Measurements from ENCODE around the gene ZP2. TPM values are rescaled to one million over a fixed set of nuclear protein-coding genes. Genes with fewer than 3 reads are reported as not detected.
"Not testable (repeated sequence)": the region's sequence is repeated elsewhere in the genome, so short reads cannot be mapped to it uniquely, and the experiment has no call there.

The ZP2 gene
- total RNA-seq, result not detected

GRCh38 chr16:21211486-21211885, at the start of gene ZP2:
Gene ZP2, minus strand, starts transcription at chr16:21211574. Its CDS starts 27 bp downstream, at chr16:21211547.
- no peak within 1 kb of the TSS for H3K4me3 Mint-ChIP-seq
- no peak within 1 kb of the TSS for H3K27ac Mint-ChIP-seq
- DNase-seq (no peak), ATAC-seq (no peak)
- peaks cover 15% of the 10 kb centered on the region for H3K27me3 Mint-ChIP-seq (ENCODE audit: low read depth)
- H3K9me3 Mint-ChIP-seq (ENCODE audit: insufficient read depth), result no peaks in the 10 kb centered on the region
- no peaks in the 10 kb centered on the region for H3K4me1 Mint-ChIP-seq (ENCODE audit: low read depth)
- POLR2A ChIA-PET, result no interaction called here
- no peaks in the 10 kb centered on the region for H3K36me3 Mint-ChIP-seq (ENCODE audit: low read depth)
- CTCF ChIA-PET, result no interaction called here

- no peak for DNase-seq
- Mint-ChIP-seq H3K27me3 (ENCODE audit: low read depth) (peaks cover 4% of the 10 kb centered on the region), H3K36me3 (ENCODE audit: low read depth) (no peaks in the 10 kb centered on the region), H3K4me3 (no peak overlapping the region), H3K27ac (no peak overlapping the region), H3K4me1 (ENCODE audit: low read depth) (no peaks in the 10 kb centered on the region), H3K9me3 (ENCODE audit: insufficient read depth) (no peaks in the 10 kb centered on the region)
- ChIA-PET CTCF (no interaction called here), POLR2A (no interaction called here)
- no peak for ATAC-seq
Observed at GRCh38 chr16:21257284-21257683, 45.9 kb upstream of the ZP2 start.

GRCh38 chr16:21256636-21257035, 45.3 kb upstream of the ZP2 start:
- Mint-ChIP-seq H3K27ac (no peak overlapping the region), H3K27me3 (ENCODE audit: low read depth) (peaks cover 4% of the 10 kb centered on the region), H3K9me3 (ENCODE audit: insufficient read depth) (no peaks in the 10 kb centered on the region), H3K36me3 (ENCODE audit: low read depth) (no peaks in the 10 kb centered on the region), H3K4me3 (no peak overlapping the region), H3K4me1 (ENCODE audit: low read depth) (no peaks in the 10 kb centered on the region)
- DNase-seq (no peak), ATAC-seq (no peak)
- ChIA-PET CTCF (no interaction called here), POLR2A (no interaction called here)

GRCh38 chr16:21253470-21253869, 42.1 kb upstream of the ZP2 start:
- Mint-ChIP-seq H3K4me3 (no peak overlapping the region), H3K27ac (no peak overlapping the region), H3K4me1 (ENCODE audit: low read depth) (no peaks in the 10 kb centered on the region), H3K36me3 (ENCODE audit: low read depth) (no peaks in the 10 kb centered on the region), H3K9me3 (ENCODE audit: insufficient read depth) (no peaks in the 10 kb centered on the region), H3K27me3 (ENCODE audit: low read depth) (peaks cover 10% of the 10 kb centered on the region)
- ChIA-PET POLR2A (no interaction called here), CTCF (no interaction called here)
- DNase-seq, result no peak
- ATAC-seq, result no peak

DNA sequence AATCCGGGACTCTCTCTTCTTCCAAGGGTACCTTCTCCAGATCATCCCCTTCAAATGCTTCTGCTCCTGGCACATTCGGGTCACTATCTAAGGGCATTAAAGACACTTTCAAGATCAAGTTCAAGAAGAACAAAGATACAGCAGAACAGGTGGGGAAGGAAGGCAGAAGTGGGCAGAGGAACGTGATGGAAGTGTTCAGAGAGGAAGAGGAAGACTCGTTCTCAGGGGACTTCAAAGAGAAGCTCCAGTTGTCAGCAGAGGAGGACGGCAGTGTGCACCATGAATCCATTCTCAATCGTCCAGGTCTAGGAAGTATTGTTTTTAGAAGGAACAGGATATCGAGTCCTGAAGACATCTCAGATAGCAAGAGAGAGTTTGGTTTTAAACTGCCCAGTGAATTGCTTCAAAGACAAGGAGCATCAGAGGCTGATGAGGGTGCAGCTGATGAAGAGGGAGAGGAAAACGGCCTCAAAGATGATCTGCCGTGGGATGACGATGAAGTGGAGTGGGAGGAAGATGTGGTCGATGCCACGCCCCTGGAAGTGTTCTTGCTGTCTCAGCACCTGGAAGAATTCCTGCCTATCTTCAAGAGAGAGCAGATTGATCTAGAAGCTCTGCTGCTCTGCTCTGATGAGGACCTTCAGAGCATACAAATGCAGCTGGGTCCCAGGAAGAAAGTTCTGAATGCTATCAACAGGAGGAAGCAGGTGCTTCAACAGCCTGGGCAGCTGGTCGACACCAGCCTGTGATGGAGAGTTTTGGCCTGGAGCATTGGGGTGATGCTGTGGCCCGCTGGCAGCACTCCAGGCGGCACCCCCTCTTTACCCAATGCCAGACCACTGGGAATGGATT, 38.9 kb upstream of the ZP2 start:
- POLR2A ChIA-PET, result no interaction called here

DNA sequence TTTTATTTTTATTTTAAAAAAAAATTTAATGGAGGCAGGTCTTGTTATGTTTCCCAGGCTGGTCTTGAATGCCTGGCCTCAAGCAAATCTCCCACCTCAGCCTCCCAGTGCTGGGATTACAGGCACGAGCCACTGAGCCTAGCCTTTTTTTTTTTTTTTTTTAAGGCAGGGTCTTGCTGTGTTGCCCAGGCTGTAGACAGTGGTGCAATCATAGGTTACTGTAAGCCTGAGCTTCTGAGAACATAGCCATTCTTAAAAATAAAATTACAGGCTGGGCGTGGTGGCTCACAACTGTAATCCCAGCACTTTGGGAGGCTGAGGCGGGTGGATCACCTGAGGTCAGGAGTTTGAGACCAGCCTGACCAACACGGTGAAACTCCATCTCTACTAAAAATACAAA, 36.8 kb upstream of the ZP2 start:
- POLR2A ChIA-PET; H3K9me3 Mint-ChIP-seq (ENCODE audit: insufficient read depth); H3K36me3 Mint-ChIP-seq (ENCODE audit: low read depth); H3K27ac Mint-ChIP-seq; DNase-seq; H3K4me1 Mint-ChIP-seq (ENCODE audit: low read depth); H3K4me3 Mint-ChIP-seq; ATAC-seq; CTCF ChIA-PET: not testable (repeated sequence)
- peaks cover 15% of the 10 kb centered on the region for H3K27me3 Mint-ChIP-seq (ENCODE audit: low read depth)

More for the DNA sequence above, 38.9 kb upstream of the ZP2 start:
- ATAC-seq, result no peak
- no peak overlapping the region for H3K4me3 Mint-ChIP-seq
- DNase-seq, result no peak
- CTCF ChIA-PET, result no interaction called here
- no peaks in the 10 kb centered on the region for H3K9me3 Mint-ChIP-seq (ENCODE audit: insufficient read depth)
- H3K27ac Mint-ChIP-seq, result no peak overlapping the region
- no peaks in the 10 kb centered on the region for H3K4me1 Mint-ChIP-seq (ENCODE audit: low read depth)
- no peaks in the 10 kb centered on the region for H3K36me3 Mint-ChIP-seq (ENCODE audit: low read depth)
- peaks cover 15% of the 10 kb centered on the region for H3K27me3 Mint-ChIP-seq (ENCODE audit: low read depth)

- ATAC-seq, result no peak
Observed at GRCh38 chr16:21244518-21245215, 33.3 kb upstream of the ZP2 start.

DNA sequence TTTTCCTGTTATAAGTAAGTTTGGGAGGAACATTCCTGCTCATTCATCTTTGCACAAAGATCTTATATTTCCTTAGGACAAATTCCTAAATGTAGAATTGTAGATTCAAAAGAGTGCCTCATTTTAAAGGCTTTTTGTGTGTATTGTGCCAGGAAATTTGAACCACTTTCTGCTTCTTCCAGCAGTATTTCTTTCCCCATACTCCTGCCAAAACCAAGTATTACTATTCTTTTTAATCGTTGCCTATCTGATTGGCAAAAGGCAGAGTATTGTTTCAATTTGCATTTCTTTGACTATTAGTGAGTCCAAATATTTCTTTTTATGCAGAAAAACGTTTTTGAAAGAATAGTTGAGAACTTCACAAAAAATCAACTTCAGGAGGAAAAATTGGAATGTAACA, 31.4 kb upstream of the ZP2 start:
- CTCF ChIA-PET, result no interaction called here
- no peaks in the 10 kb centered on the region for H3K36me3 Mint-ChIP-seq (ENCODE audit: low read depth)
- POLR2A ChIA-PET, result no interaction called here
- no peak for ATAC-seq
- no peaks in the 10 kb centered on the region for H3K4me1 Mint-ChIP-seq (ENCODE audit: low read depth)
- H3K9me3 Mint-ChIP-seq (ENCODE audit: insufficient read depth), result no peaks in the 10 kb centered on the region
- no peak overlapping the region for H3K27ac Mint-ChIP-seq
- DNase-seq, result no peak
- H3K27me3 Mint-ChIP-seq (ENCODE audit: low read depth), result peaks cover 21% of the 10 kb centered on the region
- H3K4me3 Mint-ChIP-seq, result no peak overlapping the region

More at GRCh38 chr16:21244518-21245215, 33.3 kb upstream of the ZP2 start:
- Mint-ChIP-seq H3K4me1 (ENCODE audit: low read depth) (no peaks in the 10 kb centered on the region), H3K27ac (no peak overlapping the region), H3K27me3 (ENCODE audit: low read depth) (peaks cover 15% of the 10 kb centered on the region), H3K36me3 (ENCODE audit: low read depth) (no peaks in the 10 kb centered on the region), H3K9me3 (ENCODE audit: insufficient read depth) (no peaks in the 10 kb centered on the region), H3K4me3 (no peak overlapping the region)
- CTCF ChIA-PET, result no interaction called here
- POLR2A ChIA-PET, result no interaction called here
- DNase-seq, result no peak

DNA sequence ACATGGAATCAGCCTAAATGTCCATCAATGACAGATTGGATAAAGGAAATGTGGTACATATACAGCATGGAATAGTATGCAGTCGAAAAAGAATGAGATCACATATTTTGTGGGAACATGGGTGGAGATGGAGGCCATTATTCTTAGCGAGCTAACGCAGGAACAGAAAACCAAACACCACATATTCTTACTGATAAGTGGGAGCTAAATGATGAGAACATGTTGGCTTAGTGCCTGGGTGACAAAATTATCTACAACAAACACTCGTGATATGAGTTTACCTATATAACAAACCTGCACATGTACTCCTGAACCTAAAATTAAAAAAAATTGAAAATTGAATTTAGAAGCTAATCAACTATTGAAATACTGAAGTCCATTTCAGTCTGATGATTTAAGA, 28.3 kb upstream of the ZP2 start:
- no peaks in the 10 kb centered on the region for H3K36me3 Mint-ChIP-seq (ENCODE audit: low read depth)
- no peaks in the 10 kb centered on the region for H3K4me1 Mint-ChIP-seq (ENCODE audit: low read depth)
- CTCF ChIA-PET, result no interaction called here

DNA sequence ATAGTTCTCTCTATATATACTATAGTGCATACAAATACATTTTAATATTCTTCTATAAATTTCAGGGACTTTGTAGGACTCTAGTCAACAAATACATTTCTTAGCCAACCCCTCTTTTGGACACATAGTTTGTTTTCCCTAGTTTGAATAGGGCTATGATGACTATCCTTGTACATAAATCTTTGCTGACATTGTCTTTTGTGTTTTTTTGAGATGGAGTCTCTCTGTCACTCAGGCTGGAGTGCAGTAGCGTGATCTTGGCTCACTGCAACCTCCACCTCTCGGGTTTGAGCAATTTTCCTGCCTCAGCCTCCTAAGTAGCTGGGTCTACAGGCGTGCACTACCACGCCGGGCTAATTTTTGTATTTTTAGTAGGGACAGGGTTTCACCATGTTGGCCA, 25.5 kb upstream of the ZP2 start:
- ChIA-PET POLR2A (no interaction called here), CTCF (no interaction called here)
- Mint-ChIP-seq H3K9me3 (ENCODE audit: insufficient read depth) (no peaks in the 10 kb centered on the region), H3K27ac (no peak overlapping the region), H3K4me3 (no peak overlapping the region), H3K27me3 (ENCODE audit: low read depth) (peaks cover 20% of the 10 kb centered on the region), H3K4me1 (ENCODE audit: low read depth) (no peaks in the 10 kb centered on the region), H3K36me3 (ENCODE audit: low read depth) (no peaks in the 10 kb centered on the region)
- DNase-seq, result no peak
- ATAC-seq, result no peak

More for the DNA sequence above, 28.3 kb upstream of the ZP2 start:
- peaks cover 23% of the 10 kb centered on the region for H3K27me3 Mint-ChIP-seq (ENCODE audit: low read depth)
- no peaks in the 10 kb centered on the region for H3K9me3 Mint-ChIP-seq (ENCODE audit: insufficient read depth)
- H3K27ac Mint-ChIP-seq, result no peak overlapping the region
- POLR2A ChIA-PET, result no interaction called here
- ATAC-seq (no peak), DNase-seq (no peak)
- H3K4me3 Mint-ChIP-seq, result no peak overlapping the region

- ChIA-PET POLR2A (no interaction called here), CTCF (no interaction called here)
- Mint-ChIP-seq H3K4me3 (no peak overlapping the region), H3K4me1 (ENCODE audit: low read depth) (no peaks in the 10 kb centered on the region), H3K36me3 (ENCODE audit: low read depth) (no peaks in the 10 kb centered on the region), H3K9me3 (ENCODE audit: insufficient read depth) (no peaks in the 10 kb centered on the region), H3K27me3 (ENCODE audit: low read depth) (peaks cover 21% of the 10 kb centered on the region), H3K27ac (no peak overlapping the region)
- DNase-seq, result no peak
- no peak for ATAC-seq
Observed at GRCh38 chr16:21235199-21235585, 23.8 kb upstream of the ZP2 start.

- POLR2A ChIA-PET, result no interaction called here
- no peaks in the 10 kb centered on the region for H3K9me3 Mint-ChIP-seq (ENCODE audit: insufficient read depth)
- ATAC-seq (no peak), DNase-seq (no peak)
- CTCF ChIA-PET, result no interaction called here
- H3K4me1 Mint-ChIP-seq (ENCODE audit: low read depth), result no peaks in the 10 kb centered on the region
- no peaks in the 10 kb centered on the region for H3K36me3 Mint-ChIP-seq (ENCODE audit: low read depth)
- no peak within 1 kb of the TSS for H3K4me3 Mint-ChIP-seq
- H3K27ac Mint-ChIP-seq, result no peak within 1 kb of the TSS
- peaks cover 27% of the 10 kb centered on the region for H3K27me3 Mint-ChIP-seq (ENCODE audit: low read depth)
Observed at GRCh38 chr16:21233521-21234150, 22.3 kb upstream of the ZP2 start, which contains the start of gene ANKS4B. Gene ANKS4B, plus strand, starts transcription at chr16:21233699. Its CDS starts 39 bp downstream, at chr16:21233738.

Data from activated CD8-positive, alpha-beta T cell treated with anti-CD3 and anti-CD28 coated beads, Interleukin-2, amount 10 ng/mL, durations not matched to agents 7 days and 5 days (primary cell).